Dendritic cell treated with granulocyte-macrophage colony-stimulating factor and Interleukin-4, amounts not matched to agents 40 ng/mL and 50 ng/mL, for 4 days (primary cell): Measurements from ENCODE around the gene EXOC3L2.

ENCODE experiments used
- H3K27ac Mint-ChIP-seq: one replicate; pipeline ENCODE4 v1.8.0; 2022; ENCODE audit warnings: mild to moderate bottlenecking, mixed read lengths
- H3K27me3 Mint-ChIP-seq: one replicate; pipeline ENCODE4 v1.8.0; 2022; ENCODE audit warnings: mild to moderate bottlenecking, mixed read lengths
- H3K36me3 Mint-ChIP-seq: one replicate; pipeline ENCODE4 v1.8.0; 2022; ENCODE audit warnings: low read depth, mixed read lengths
- H3K4me1 Mint-ChIP-seq: one replicate; pipeline ENCODE4 v1.8.0; 2022; ENCODE audit warnings: low read depth, mixed read lengths
- H3K4me3 Mint-ChIP-seq: one replicate; pipeline ENCODE4 v1.8.0; 2022; ENCODE audit warnings: mild to moderate bottlenecking, moderate library complexity, mixed read lengths
- H3K9me3 Mint-ChIP-seq: one replicate; pipeline ENCODE4 v1.8.0; 2022; ENCODE audit warnings: mixed read lengths
- intact Hi-C: fragments of 100-400 bp; cut with micrococcal nuclease; formaldehyde crosslinking; loops from one replicate; pipeline ENCODE4 v1.15.0; 2022

The EXOC3L2 gene

GRCh38 chr19:45224645-45225044 lies 20.6 kb downstream of the EXOC3L2 start:
- intact Hi-C loops: no loop called here
- no peaks in the 10 kb centered on the region for H3K9me3 Mint-ChIP-seq
- no peaks in the 10 kb centered on the region for H3K4me1 Mint-ChIP-seq
- H3K4me3 Mint-ChIP-seq: no peak overlapping the region
- no peak overlapping the region for H3K27ac Mint-ChIP-seq
- no peaks in the 10 kb centered on the region for H3K36me3 Mint-ChIP-seq
- peaks cover 23% of the 10 kb centered on the region for H3K27me3 Mint-ChIP-seq

DNA sequence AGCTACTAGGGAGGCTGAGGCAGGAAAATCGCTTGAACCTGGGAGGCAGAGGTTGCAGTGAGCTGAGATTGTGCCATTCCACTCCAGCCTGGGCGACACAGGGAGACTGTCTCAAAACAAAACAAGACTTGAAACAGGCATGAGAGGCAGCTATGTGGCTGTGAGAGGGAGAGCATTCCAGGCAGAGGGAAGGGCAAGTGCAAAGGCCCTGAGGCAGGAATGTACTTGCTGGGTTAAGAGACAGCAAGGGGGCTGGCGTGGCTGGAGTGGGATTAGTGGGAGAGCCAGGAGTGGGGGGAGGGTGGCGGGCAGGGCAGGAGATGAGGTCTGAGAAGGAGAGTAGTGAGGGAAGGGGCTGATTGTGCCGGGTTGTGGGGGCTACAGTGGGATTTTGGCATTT lies 21.3 kb downstream of the EXOC3L2 start:
- H3K9me3 Mint-ChIP-seq: no peaks in the 10 kb centered on the region
- no peak overlapping the region for H3K4me3 Mint-ChIP-seq
- intact Hi-C loops: no loop called here

GRCh38 chr19:45222724-45223123 lies 22.5 kb downstream of the EXOC3L2 start:
- no peaks in the 10 kb centered on the region for H3K9me3 Mint-ChIP-seq
- no peak overlapping the region for H3K27ac Mint-ChIP-seq
- H3K4me1 Mint-ChIP-seq: peaks cover 6% of the 10 kb centered on the region
- H3K27me3 Mint-ChIP-seq: peaks cover 28% of the 10 kb centered on the region
- intact Hi-C loops: no loop called here
- H3K36me3 Mint-ChIP-seq: no peaks in the 10 kb centered on the region
- H3K4me3 Mint-ChIP-seq: no peak overlapping the region

More for the DNA sequence above, 21.3 kb downstream of the EXOC3L2 start:
- Mint-ChIP-seq H3K36me3 (no peaks in the 10 kb centered on the region), H3K4me1 (no peaks in the 10 kb centered on the region), H3K27ac (no peak overlapping the region), H3K27me3 (peaks cover 23% of the 10 kb centered on the region)

DNA sequence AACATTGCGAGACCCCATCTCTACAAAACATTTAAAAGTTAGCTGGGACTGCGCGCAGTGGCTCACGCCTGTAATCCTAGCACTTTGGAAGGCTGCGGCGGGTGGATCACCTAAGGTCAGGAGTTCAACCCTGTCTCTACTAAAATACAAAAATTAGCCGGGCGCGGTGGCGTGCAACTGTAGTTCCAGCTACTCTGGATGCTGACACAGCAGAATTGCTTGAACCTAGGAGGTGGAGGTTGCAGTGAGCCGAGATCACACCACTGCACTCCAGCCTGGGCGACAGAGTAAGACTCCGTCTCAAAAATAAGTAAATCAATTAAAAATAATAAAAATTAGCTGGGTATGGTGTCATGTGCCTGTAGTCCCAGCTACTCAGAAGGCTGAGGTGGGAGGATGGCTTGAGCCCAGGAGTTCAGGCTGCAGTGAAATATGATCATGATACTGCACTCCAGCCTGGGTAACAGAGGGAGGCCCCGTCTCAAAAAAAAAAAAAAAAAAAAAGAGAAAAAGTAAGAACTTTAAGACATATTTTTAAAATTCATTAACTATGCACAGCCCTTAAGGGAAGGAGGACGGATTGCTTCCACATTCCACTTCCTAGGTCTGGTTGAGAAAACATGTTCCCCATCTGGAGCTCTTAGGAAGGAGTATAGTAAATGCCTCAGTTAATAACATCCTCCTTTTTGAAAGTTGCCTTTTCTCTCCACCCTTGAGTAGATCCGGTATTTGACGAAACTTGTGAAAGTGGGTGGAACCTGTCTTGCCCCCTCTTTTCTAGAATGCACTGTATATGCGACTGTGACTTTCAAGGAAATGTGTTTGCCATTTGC lies 26.1 kb downstream of the EXOC3L2 start:
- Mint-ChIP-seq H3K4me1 (peaks cover 17% of the 10 kb centered on the region), H3K27me3 (peaks cover 62% of the 10 kb centered on the region)

DNA sequence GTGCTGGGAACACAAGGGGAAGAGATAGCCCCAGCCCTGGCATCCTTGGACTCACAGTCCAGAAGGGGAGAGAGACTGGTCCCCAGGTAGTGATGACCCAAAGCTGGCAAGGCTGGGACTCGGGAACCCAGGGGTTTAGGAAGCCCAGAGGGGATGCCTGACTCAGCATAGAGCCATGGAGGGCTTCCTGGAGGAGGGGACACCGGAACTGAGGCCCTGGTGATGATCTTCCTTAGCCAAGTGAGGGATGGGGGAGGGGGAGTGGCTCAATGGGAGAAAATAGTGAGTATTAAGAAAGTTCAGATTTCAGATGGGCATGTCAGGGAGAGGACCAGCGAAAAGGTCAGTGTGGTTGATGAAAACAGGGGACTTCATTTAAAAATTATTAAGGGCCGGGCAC lies 26.8 kb downstream of the EXOC3L2 start:
- intact Hi-C loops: no loop called here
- Mint-ChIP-seq H3K27me3 (peaks cover 64% of the 10 kb centered on the region), H3K9me3 (no peaks in the 10 kb centered on the region), H3K27ac (no peak overlapping the region), H3K4me1 (peaks cover 17% of the 10 kb centered on the region), H3K4me3 (no peak overlapping the region), H3K36me3 (no peaks in the 10 kb centered on the region)

More for the DNA sequence above, 26.1 kb downstream of the EXOC3L2 start:
- H3K27ac Mint-ChIP-seq: no peak overlapping the region
- H3K4me3 Mint-ChIP-seq: no peak overlapping the region
- intact Hi-C loops: no loop called here
- no peaks in the 10 kb centered on the region for H3K36me3 Mint-ChIP-seq
- no peaks in the 10 kb centered on the region for H3K9me3 Mint-ChIP-seq

DNA sequence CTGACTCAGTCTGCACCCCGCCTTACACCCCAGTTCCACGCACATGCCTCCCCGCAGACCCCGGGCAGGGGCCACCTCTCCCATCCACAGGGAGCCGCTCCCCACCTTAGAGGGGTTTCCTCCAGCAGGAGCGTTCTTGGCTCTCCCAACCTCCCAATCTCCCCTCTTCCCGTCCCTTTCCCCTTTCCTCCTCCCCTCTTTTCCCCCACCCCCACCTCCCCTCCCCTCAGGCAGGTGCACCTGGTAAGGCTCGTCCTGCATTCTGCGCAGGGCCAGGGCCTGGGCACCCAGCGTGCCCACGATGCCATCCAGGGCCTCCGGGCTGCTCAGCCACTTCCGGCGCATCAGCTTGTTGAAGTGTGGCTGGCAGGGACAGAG lies 27.3 kb downstream of the EXOC3L2 start:
- intact Hi-C loops: no loop called here
- Mint-ChIP-seq H3K4me1 (peaks cover 17% of the 10 kb centered on the region), H3K9me3 (no peaks in the 10 kb centered on the region), H3K27ac (no peak overlapping the region), H3K4me3 (no peak overlapping the region), H3K36me3 (no peaks in the 10 kb centered on the region), H3K27me3 (peaks cover 66% of the 10 kb centered on the region)

GRCh38 chr19:45217193-45217956 lies 27.8 kb downstream of the EXOC3L2 start:
- Mint-ChIP-seq H3K27me3 (peaks cover 70% of the 10 kb centered on the region), H3K27ac (no peak overlapping the region), H3K9me3 (no peaks in the 10 kb centered on the region), H3K4me3 (no peak overlapping the region), H3K4me1 (peaks cover 17% of the 10 kb centered on the region), H3K36me3 (no peaks in the 10 kb centered on the region)
- intact Hi-C loops: no loop called here

GRCh38 chr19:45216667-45217066 lies 28.5 kb downstream of the EXOC3L2 start:
- Mint-ChIP-seq H3K36me3 (no peaks in the 10 kb centered on the region), H3K27me3 (peaks cover 71% of the 10 kb centered on the region), H3K4me1 (peaks cover 24% of the 10 kb centered on the region), H3K9me3 (no peaks in the 10 kb centered on the region), H3K4me3 (no peak overlapping the region), H3K27ac (no peak overlapping the region)
- intact Hi-C loops: no loop called here

GRCh38 chr19:45215391-45216191 lies 29.6 kb downstream of the EXOC3L2 start:
- H3K27ac Mint-ChIP-seq: no peak overlapping the region
- H3K9me3 Mint-ChIP-seq: no peaks in the 10 kb centered on the region
- peaks cover 77% of the 10 kb centered on the region for H3K27me3 Mint-ChIP-seq
- H3K4me3 Mint-ChIP-seq: no peak overlapping the region
- H3K4me1 Mint-ChIP-seq: peaks cover 28% of the 10 kb centered on the region
- no peaks in the 10 kb centered on the region for H3K36me3 Mint-ChIP-seq
- intact Hi-C loops: no loop called here

GRCh38 chr19:45213031-45213430 lies 32.2 kb downstream of the EXOC3L2 start:
- H3K27me3 Mint-ChIP-seq: peaks cover 71% of the 10 kb centered on the region
- peaks cover 30% of the 10 kb centered on the region for H3K4me1 Mint-ChIP-seq
- intact Hi-C loops: no loop called here
- H3K27ac Mint-ChIP-seq: no peak overlapping the region
- no peaks in the 10 kb centered on the region for H3K9me3 Mint-ChIP-seq
- no peaks in the 10 kb centered on the region for H3K36me3 Mint-ChIP-seq
- no peak overlapping the region for H3K4me3 Mint-ChIP-seq

GRCh38 chr19:45211751-45212381 lies 33.3 kb downstream of the EXOC3L2 start:
- intact Hi-C loops: no loop called here
- H3K9me3 Mint-ChIP-seq: no peaks in the 10 kb centered on the region

GRCh38 chr19:45206328-45206727 lies 38.9 kb downstream of the EXOC3L2 start:
- intact Hi-C loops: no loop called here
- no peak overlapping the region for H3K27ac Mint-ChIP-seq
- no peaks in the 10 kb centered on the region for H3K9me3 Mint-ChIP-seq

More at GRCh38 chr19:45211751-45212381, 33.3 kb downstream of the EXOC3L2 start:
- Mint-ChIP-seq H3K27me3 (peaks cover 60% of the 10 kb centered on the region), H3K4me1 (peaks cover 30% of the 10 kb centered on the region), H3K4me3 (no peak overlapping the region), H3K27ac (peak overlapping the region; percentile 42), H3K36me3 (no peaks in the 10 kb centered on the region)

DNA sequence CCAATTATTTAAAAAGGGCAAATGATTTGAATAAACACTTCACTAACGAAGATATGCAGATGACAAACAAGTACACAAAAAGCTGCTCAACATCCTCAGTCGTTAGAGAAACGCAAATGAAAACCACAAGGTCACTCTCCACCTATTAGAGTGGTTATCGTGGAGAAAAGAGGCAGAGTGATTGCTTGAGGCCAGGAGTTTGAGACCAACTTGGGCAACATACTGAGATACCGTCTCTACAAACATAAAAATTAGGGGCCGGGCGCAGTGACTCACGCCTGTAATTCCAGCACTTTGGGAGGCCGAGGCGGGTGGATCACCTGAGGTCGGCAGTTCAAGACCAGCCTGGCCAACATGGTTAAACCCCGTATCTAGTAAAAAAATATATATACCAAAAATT lies 39.4 kb downstream of the EXOC3L2 start:
- Mint-ChIP-seq H3K9me3 (no peaks in the 10 kb centered on the region), H3K4me3 (no peak overlapping the region), H3K36me3 (no peaks in the 10 kb centered on the region), H3K27ac (no peak overlapping the region), H3K4me1 (peaks cover 7% of the 10 kb centered on the region), H3K27me3 (peaks cover 7% of the 10 kb centered on the region)
- intact Hi-C loops: no loop called here

More at GRCh38 chr19:45206328-45206727, 38.9 kb downstream of the EXOC3L2 start:
- Mint-ChIP-seq H3K36me3 (no peaks in the 10 kb centered on the region), H3K4me1 (peaks cover 8% of the 10 kb centered on the region), H3K27me3 (peaks cover 11% of the 10 kb centered on the region), H3K4me3 (no peak overlapping the region)
